Stimulated activated CD4-positive, alpha-beta T cell treated with anti-CD3 and anti-CD28 coated beads, Interleukin-15, amount 100 ng/mL, for 48 hours (primary cell): ENCODE measurements around the gene TMEM240.
"Not testable (repeated sequence)": the region's sequence is repeated elsewhere in the genome, so short reads cannot be mapped to it uniquely, and the experiment has no call there.

Experiments used
- DNase-seq, 2 donors: peaks; one replicate each; pipeline ENCODE4 v3.0.0-alpha.2; 2020; ENCODE audit warnings: low read depth in 2 of 2

TMEM240 gene

GRCh38 chr1:1495461-1495975, 44.9 kb downstream of the TMEM240 start:
- DNase-seq: not testable (repeated sequence)

GRCh38 chr1:1494311-1494710, 46.1 kb downstream of the TMEM240 start:
- DNase-seq: not testable (repeated sequence)

DNA sequence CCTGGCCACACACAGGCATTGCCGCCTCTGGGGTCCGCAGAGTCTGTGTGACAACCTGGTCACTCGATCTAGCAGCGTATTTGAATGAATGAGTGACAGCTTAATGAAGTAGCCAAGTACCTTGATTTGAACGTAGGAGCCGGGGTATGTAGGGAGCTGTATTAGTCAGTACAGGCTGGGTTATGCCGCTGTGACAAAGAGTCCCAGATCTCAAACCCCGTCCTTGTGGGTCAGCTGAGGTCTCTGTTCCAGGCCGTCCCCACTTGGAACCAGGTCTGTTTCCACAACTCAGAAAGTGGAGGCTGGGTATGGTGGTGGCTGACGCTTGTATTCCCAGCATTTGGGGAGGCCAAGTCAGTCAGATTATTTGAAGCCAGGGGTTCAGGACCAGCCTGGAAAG, 48.8 kb downstream of the TMEM240 start:
- DNase-seq: no peak

DNA sequence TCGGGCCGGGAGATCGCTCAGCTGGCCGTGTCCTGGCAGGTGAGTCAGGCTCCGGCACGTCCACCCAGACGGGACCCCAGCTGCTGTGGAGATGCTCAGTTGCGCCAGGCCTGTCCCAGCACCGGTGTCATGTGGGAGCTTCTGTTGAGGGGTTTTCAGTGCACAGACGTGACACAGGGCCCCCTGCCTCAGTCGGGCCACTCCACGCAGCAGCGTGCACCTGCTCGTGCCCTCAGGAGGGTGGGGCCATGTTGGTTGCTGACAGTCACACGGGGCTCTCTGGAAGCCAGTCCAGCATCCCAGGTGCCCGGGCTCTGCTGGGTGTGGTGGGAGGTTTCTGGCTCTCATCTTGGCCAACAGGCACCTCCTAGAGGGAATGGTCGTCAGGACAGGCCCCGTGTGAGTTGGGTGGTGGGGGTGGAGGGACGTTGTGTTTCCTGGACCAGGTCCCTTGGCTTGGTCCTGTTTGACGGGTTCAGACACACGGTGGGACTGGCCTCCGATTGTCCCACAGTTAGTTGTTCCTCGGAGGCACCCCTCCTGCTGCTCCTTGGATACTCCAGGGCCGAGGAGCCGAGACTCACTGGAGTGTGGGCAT, 49.7 kb downstream of the TMEM240 start:
- DNase-seq: no peak

GRCh38 chr1:1489861-1490260, 50.6 kb downstream of the TMEM240 start:
- DNase-seq: no peak

GRCh38 chr1:1489231-1489630, 51.2 kb downstream of the TMEM240 start:
- DNase-seq: no peak

- no peak for DNase-seq
Measured at GRCh38 chr1:1487701-1488100, 52.7 kb downstream of the TMEM240 start.

- not testable (repeated sequence) for DNase-seq
Measured at GRCh38 chr1:1485755-1486317, 54.6 kb downstream of the TMEM240 start.

GRCh38 chr1:1484976-1485750, 55.3 kb downstream of the TMEM240 start:
- DNase-seq: not testable (repeated sequence)
